ENCODE measurements around the gene ETFB. TPM values are rescaled to one million over a fixed set of nuclear protein-coding genes. Genes with fewer than 3 reads are reported as not detected.

The ETFB gene
- total and polyA plus RNA-seq, 9 of the 15 experiments (the other 6 are each of a cell fraction or from before 2014, with no cell fraction given) = 18.1 to 143 (median 96.1) TPM

DNA sequence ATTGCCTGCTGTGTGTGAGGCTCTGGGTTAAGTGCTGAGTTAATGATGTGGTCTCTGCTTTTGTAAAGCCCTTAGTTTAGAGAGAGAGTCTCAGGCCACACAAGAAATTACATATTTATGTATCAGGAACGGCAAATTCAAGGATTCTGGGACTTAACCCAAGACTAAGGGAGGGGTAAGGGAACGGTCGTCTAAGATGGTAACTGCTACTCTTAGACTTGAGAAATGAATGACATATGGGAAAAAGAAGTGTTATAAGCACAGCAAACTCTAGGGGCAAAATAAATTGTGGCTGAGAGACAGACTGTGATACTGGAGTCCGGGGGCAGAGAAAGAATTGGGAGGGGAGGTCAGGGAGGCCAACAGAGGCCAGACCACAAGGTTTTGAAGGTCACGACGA, 34.5 kb downstream of the ETFB start (continued):
- TF ChIP-seq, protein P1, sequence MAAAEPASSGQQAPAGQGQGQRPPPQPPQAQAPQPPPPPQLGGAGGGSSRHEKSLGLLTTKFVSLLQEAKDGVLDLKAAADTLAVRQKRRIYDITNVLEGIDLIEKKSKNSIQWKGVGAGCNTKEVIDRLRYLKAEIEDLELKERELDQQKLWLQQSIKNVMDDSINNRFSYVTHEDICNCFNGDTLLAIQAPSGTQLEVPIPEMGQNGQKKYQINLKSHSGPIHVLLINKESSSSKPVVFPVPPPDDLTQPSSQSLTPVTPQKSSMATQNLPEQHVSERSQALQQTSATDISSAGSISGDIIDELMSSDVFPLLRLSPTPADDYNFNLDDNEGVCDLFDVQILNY (CRISPR knock-in tag; IDR thresholded peaks at IDR 0.05) = no peak
- TF ChIP-seq RBBP5 (IDR thresholded peaks at IDR 0.05; ENCODE audit: borderline replicate concordance, insufficient read depth, low read length, poor library complexity, severe bottlenecking) = no peak
- TF ChIP-seq POLR2G (IDR thresholded peaks at IDR 0.05; ENCODE audit: low read depth, low read length) = no peak
- TF ChIP-seq GABPB1 (CRISPR knock-in tag; IDR thresholded peaks at IDR 0.05) = no peak
- TF ChIP-seq, protein P2, sequence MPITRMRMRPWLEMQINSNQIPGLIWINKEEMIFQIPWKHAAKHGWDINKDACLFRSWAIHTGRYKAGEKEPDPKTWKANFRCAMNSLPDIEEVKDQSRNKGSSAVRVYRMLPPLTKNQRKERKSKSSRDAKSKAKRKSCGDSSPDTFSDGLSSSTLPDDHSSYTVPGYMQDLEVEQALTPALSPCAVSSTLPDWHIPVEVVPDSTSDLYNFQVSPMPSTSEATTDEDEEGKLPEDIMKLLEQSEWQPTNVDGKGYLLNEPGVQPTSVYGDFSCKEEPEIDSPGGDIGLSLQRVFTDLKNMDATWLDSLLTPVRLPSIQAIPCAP (CRISPR knock-in tag; IDR thresholded peaks at IDR 0.05; ENCODE audit: borderline replicate concordance) = no peak
- no peak for TF ChIP-seq ZFX (CRISPR knock-in tag; IDR thresholded peaks at IDR 0.05)

DNA sequence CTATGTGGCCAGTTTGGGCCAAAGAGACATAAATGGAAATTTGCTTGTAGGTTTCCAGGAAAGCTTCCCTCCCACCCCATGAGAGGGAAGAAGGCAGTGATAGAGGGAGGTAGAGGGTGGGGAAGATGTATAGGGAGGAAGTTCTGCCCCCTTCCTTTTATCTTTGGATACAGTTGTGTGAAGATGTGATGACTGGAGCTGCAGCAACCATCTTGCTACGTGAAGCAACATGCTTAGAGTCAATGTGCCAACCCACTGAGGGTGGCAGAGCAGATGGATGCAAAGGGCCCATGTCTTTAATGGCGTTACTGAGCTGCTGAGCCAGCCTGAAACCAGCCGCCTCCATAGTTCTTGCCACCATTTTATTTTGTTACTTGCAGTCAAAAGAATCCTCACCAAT, 35.0 kb downstream of the ETFB start:
- no peak overlapping the region for H3K4me3 ChIP-seq
- ChIA-PET CTCF (ENCODE audit: low intra/inter-chr PET ratio) (no interaction called here), POLR2A (no interaction called here)
- H4K20me1 ChIP-seq (replicated peaks; ENCODE audit: control insufficient read depth, insufficient read depth, low read length) = no peaks in the 10 kb centered on the region
- in situ Hi-C loops (cut with MboI) = no loop called here
- DNase-seq (ENCODE audit: extremely low read depth in 1 of 4, low spot score in 3 of 4) = no peak
- H3K27me3 ChIP-seq (ENCODE audit: control insufficient read depth in 2 of 2, insufficient read depth in 2 of 2, low read length in 2 of 2) = peaks cover 0 to 1% of the 10 kb centered on the region in 2 experiments; a peak in 2 of 5 replicates
- H3K4me1 ChIP-seq (replicated peaks in 1 of 2; ENCODE audit: control insufficient read depth in 2 of 2, insufficient read depth in 2 of 2, low read length in 2 of 2) = peaks cover 4 to 17% of the 10 kb centered on the region in 2 experiments; a peak in 3 of 5 replicates
- FAIRE-seq = no peak
- no peaks in the 10 kb centered on the region for H3K9me3 ChIP-seq (replicated peaks; ENCODE audit: control insufficient read depth, insufficient read depth, low read depth, low read length)
- ATAC-seq = no peak
- no peaks in the 10 kb centered on the region for H3K36me3 ChIP-seq (ENCODE audit: control insufficient read depth, insufficient read depth, low read length)
- BruUV-seq (replicated peaks) = no TSS peak
- no peak overlapping the region for H3K4me2 ChIP-seq (ENCODE audit: insufficient read depth, low read length)
- WGBS (ENCODE audit: insufficient coverage, low coverage, missing lambda C conversion rate) = 50% methylated on average over 3 of the region's 3 CpGs
- H3K27ac ChIP-seq (ENCODE audit: extremely low read depth, low read depth, low read length) = no peak overlapping the region
- intact Hi-C loops (cut with micrococcal nuclease) = no loop called here
- no peaks in the 10 kb centered on the region for H3K9me1 ChIP-seq (ENCODE audit: control insufficient read depth, insufficient read depth, low read length)
- no peak overlapping the region for H2AFZ ChIP-seq (ENCODE audit: low read depth, low read length)
- H3K9ac ChIP-seq (ENCODE audit: insufficient read depth in 1 of 2, low read depth in 2 of 2, low read length in 2 of 2) = no peak overlapping the region
- no peaks in the 10 kb centered on the region for H3K79me2 ChIP-seq (ENCODE audit: control insufficient read depth, insufficient read depth, low read length)
- TF ChIP-seq TCF3 (CRISPR knock-in tag; IDR thresholded peaks at IDR 0.05) (no peak), BCOR (IDR thresholded peaks at IDR 0.05) (peak; percentile 59; the same call in 1 of the 2 replicates), KDM2B (CRISPR knock-in tag; IDR thresholded peaks at IDR 0.05) (no peak), HNRNPLL (IDR thresholded peaks at IDR 0.05; ENCODE audit: low read depth, low read length, poor library complexity, severe bottlenecking) (no peak), ZNF780A (CRISPR knock-in tag; IDR thresholded peaks at IDR 0.05) (no peak), CBX5 (IDR thresholded peaks at IDR 0.05; ENCODE audit: borderline replicate concordance, low read depth) (no peak), RBM25 (IDR thresholded peaks at IDR 0.05; ENCODE audit: low read depth, low read length, severe bottlenecking) (peak; percentile 73), MYNN (IDR thresholded peaks at IDR 0.05) (no peak), MYNN (CRISPR knock-in tag; IDR thresholded peaks at IDR 0.05) (no peak)
- TF ChIP-seq, protein P3, sequence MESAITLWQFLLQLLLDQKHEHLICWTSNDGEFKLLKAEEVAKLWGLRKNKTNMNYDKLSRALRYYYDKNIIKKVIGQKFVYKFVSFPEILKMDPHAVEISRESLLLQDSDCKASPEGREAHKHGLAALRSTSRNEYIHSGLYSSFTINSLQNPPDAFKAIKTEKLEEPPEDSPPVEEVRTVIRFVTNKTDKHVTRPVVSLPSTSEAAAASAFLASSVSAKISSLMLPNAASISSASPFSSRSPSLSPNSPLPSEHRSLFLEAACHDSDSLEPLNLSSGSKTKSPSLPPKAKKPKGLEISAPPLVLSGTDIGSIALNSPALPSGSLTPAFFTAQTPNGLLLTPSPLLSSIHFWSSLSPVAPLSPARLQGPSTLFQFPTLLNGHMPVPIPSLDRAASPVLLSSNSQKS (CRISPR knock-in tag; IDR thresholded peaks at IDR 0.05) = no peak
- TF ChIP-seq, protein P4, sequence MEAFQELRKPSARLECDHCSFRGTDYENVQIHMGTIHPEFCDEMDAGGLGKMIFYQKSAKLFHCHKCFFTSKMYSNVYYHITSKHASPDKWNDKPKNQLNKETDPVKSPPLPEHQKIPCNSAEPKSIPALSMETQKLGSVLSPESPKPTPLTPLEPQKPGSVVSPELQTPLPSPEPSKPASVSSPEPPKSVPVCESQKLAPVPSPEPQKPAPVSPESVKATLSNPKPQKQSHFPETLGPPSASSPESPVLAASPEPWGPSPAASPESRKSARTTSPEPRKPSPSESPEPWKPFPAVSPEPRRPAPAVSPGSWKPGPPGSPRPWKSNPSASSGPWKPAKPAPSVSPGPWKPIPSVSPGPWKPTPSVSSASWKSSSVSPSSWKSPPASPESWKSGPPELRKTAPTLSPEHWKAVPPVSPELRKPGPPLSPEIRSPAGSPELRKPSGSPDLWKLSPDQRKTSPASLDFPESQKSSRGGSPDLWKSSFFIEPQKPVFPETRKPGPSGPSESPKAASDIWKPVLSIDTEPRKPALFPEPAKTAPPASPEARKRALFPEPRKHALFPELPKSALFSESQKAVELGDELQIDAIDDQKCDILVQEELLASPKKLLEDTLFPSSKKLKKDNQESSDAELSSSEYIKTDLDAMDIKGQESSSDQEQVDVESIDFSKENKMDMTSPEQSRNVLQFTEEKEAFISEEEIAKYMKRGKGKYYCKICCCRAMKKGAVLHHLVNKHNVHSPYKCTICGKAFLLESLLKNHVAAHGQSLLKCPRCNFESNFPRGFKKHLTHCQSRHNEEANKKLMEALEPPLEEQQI (IDR thresholded peaks at IDR 0.05) = no peak

All from K562 (cell line).